Left renal cortex interstitium (tissue), 4 donors: Measurements from ENCODE around the gene MREG. TPM values are rescaled to one million over a fixed set of nuclear protein-coding genes. Genes with fewer than 3 reads are reported as not detected.

Experiments used
- DNase-seq, 4 donors: peaks; one replicate each; pipeline ENCODE4 v3.0.0-alpha.2; 2013; ENCODE audit warnings: low read depth in 4 of 4, low spot score in 2 of 4, missing footprints in 1 of 4
- polyA plus RNA-seq, 4 donors: library from polyadenylated mRNA; unstranded; fragments of 120-200 nt; gene quantifications; one replicate each; pipeline ENCODE4 v1.2.1, GENCODE V29; 2013; ENCODE audit not compliant: insufficient read length in 4 of 4

Gene MREG
- polyA plus RNA-seq, 4 donors = 16.5 to 25.2 (median 18.0) TPM

GRCh38 chr2:215899141-215900074 is 113.9 kb downstream of the MREG start:
- DNase-seq = no peak

- DNase-seq = no peak
Observed at GRCh38 chr2:215898363-215898762, 115.0 kb downstream of the MREG start.

- no peak for DNase-seq
Observed at GRCh38 chr2:215896921-215897320, 116.4 kb downstream of the MREG start.

GRCh38 chr2:215895330-215895729 is 118.0 kb downstream of the MREG start:
- DNase-seq = no peak

Other genes with a start within 250 kb of the MREG start
- 10 to 100 TPM; 36.3 to 48.8 (median 43.5) TPM for gene PECR, start 68.3 kb upstream of the MREG start, polyA plus RNA-seq
- 10 to 100 TPM; 13.3 to 15.2 (median 14.7) TPM for gene TMEM169, start 68.4 kb upstream of the MREG start, polyA plus RNA-seq
- 100 to 1,000 TPM; 278 to 392 (median 325) TPM for gene XRCC5, start 95.8 kb upstream of the MREG start, polyA plus RNA-seq